ENCODE results near the gene RTN4RL1.

Gene RTN4RL1

DNA sequence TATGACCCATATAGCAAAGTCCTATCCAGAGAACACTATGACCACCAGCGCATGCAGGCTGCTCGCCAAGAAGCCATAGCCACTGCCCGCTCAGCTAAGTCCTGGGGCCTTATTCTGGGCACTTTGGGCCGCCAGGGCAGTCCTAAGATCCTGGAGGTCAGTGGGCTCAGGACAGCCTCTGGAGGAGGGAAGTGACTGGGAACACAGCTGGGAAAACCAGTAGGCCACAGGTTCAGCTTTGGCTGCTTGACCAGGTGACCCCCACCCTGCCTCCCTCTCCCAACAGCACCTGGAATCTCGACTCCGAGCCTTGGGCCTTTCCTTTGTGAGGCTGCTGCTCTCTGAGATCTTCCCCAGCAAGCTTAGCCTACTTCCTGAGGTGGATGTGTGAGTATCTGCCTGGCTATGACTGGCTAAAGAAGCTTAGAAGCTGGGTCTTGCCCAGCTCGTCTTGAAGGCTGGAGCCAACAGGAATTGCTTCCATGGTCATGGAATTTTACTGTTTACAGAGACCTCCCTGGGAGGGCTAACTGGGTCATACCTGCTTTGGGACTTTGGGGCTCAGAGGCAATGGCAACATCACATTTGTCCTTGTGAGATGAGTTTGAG is 15.2 kb upstream of the RTN4RL1 start:
- H3K9me3 ChIP-seq (ENCODE audit: low read length): no peaks in the 10 kb centered on the region
- H2AFZ ChIP-seq (ENCODE audit: low read length): no peak overlapping the region
- no peaks in the 10 kb centered on the region for H3K79me2 ChIP-seq (ENCODE audit: insufficient read depth, low read length)
- TF ChIP-seq EZH2 (IDR thresholded peaks at IDR 0.05; ENCODE audit: borderline replicate concordance, low read length): no peak
- TF ChIP-seq, protein P1, sequence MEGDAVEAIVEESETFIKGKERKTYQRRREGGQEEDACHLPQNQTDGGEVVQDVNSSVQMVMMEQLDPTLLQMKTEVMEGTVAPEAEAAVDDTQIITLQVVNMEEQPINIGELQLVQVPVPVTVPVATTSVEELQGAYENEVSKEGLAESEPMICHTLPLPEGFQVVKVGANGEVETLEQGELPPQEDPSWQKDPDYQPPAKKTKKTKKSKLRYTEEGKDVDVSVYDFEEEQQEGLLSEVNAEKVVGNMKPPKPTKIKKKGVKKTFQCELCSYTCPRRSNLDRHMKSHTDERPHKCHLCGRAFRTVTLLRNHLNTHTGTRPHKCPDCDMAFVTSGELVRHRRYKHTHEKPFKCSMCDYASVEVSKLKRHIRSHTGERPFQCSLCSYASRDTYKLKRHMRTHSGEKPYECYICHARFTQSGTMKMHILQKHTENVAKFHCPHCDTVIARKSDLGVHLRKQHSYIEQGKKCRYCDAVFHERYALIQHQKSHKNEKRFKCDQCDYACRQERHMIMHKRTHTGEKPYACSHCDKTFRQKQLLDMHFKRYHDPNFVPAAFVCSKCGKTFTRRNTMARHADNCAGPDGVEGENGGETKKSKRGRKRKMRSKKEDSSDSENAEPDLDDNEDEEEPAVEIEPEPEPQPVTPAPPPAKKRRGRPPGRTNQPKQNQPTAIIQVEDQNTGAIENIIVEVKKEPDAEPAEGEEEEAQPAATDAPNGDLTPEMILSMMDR (IDR thresholded peaks at IDR 0.05; ENCODE audit: low read length): no peak
- no peak overlapping the region for H3K4me3 ChIP-seq (ENCODE audit: low read depth, low read length, poor library complexity, severe bottlenecking)
- no peak overlapping the region for H3K9ac ChIP-seq (ENCODE audit: low read length)
- H3K27me3 ChIP-seq (ENCODE audit: insufficient read depth, low read length): no peaks in the 10 kb centered on the region
- H3K9me2 ChIP-seq (ENCODE audit: low read depth, low read length): no peaks in the 10 kb centered on the region
- H3K36me3 ChIP-seq (ENCODE audit: insufficient read depth, low read length): peaks cover 52% of the 10 kb centered on the region
- peaks cover 17% of the 10 kb centered on the region for H3K4me1 ChIP-seq (ENCODE audit: insufficient read depth, low read length, severe bottlenecking)
- H3K4me2 ChIP-seq (ENCODE audit: low read length): no peak overlapping the region
- no peaks in the 10 kb centered on the region for H3F3A ChIP-seq (ENCODE audit: insufficient read depth, low read length)
- H4K20me1 ChIP-seq (ENCODE audit: insufficient read depth, low read length): no peaks in the 10 kb centered on the region
- no peak overlapping the region for H3K27ac ChIP-seq (ENCODE audit: low read depth, low read length, poor library complexity, severe bottlenecking)

DNA sequence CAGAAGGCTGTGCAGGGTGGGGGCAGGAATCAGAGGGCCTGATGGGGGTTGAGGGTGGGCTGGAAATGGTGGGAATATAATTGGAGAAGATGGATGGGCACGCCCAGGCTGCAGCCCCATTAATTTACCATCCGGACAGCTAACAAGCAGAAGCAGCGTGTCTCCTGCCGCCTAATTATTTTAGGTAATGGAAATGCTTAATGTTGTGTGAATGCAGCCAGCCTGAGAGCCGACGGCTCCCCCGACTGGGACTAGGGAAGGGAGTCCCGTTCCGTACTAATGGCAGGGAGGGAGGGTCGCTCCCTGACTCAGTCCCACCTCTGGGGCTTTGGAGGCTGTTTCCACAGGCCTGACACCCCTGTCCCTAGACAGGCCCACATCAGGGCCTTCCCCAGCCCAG is 12.0 kb upstream of the RTN4RL1 start:
- Histone ChIP-seq H4K20me1 (ENCODE audit: insufficient read depth, low read length) (no peaks in the 10 kb centered on the region), H3K9ac (ENCODE audit: low read length) (no peak overlapping the region), H3K9me2 (ENCODE audit: low read depth, low read length) (no peaks in the 10 kb centered on the region), H3K4me3 (ENCODE audit: low read depth, low read length, poor library complexity, severe bottlenecking) (no peak overlapping the region), H3K27me3 (ENCODE audit: insufficient read depth, low read length) (no peaks in the 10 kb centered on the region), H3K36me3 (ENCODE audit: insufficient read depth, low read length) (peaks cover 28% of the 10 kb centered on the region), H3K9me3 (ENCODE audit: low read length) (no peaks in the 10 kb centered on the region), H3K79me2 (ENCODE audit: insufficient read depth, low read length) (no peaks in the 10 kb centered on the region), H2AFZ (ENCODE audit: low read length) (no peak overlapping the region), H3K4me1 (ENCODE audit: insufficient read depth, low read length, severe bottlenecking) (peaks cover 5% of the 10 kb centered on the region), H3K27ac (ENCODE audit: low read depth, low read length, poor library complexity, severe bottlenecking) (no peak overlapping the region), H3K4me2 (ENCODE audit: low read length) (no peak overlapping the region), H3F3A (ENCODE audit: insufficient read depth, low read length) (no peaks in the 10 kb centered on the region)
- TF ChIP-seq, protein P1 (IDR thresholded peaks at IDR 0.05; ENCODE audit: low read length): no peak
- no peak for TF ChIP-seq EZH2 (IDR thresholded peaks at IDR 0.05; ENCODE audit: borderline replicate concordance, low read length)

DNA sequence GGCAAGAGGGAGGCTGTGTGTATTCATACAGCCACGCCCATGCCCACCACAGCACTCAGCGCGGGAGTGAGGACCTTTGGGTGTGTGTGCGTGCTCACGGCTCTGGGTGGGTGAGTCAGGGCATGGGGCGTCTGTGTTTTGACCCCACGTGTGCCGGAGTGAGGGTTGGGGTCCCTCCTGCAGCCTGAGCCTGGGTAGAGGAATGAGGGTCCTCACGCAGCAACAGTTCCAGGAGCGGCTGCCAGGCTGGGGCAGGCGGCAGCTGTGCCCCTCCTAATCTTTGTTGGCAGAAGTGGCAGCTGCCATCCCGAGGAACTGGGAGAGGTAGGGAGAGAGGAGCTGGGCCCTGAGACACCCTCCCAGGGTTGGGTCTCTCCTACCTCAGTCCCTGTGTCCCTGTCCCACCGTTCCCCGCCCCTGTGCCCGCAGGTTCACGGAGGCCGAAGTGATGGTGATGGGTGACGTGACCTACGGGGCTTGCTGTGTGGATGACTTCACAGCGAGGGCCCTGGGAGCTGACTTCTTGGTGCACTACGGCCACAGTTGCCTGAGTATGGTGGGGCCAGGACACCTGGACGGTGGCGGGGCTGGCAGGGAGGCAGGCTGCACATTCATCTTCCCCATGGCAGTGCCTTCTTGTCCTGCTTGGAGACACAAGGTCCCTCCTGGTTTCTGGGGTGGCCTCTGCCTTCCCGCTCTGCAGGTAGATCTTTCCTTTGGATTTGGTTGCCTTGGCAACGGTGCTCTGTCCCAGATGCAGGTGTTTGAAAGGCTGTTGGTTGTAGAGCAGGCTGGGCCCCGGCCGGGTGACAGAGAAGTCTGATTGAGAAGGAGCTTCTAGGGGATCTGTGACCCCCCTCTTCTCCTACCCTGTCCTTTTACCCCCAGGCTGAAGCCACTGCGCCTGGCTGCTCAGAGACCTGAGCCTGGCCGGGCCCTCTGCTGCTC is 10.7 kb upstream of the RTN4RL1 start:
- Histone ChIP-seq H2AFZ (ENCODE audit: low read length) (no peak overlapping the region), H3F3A (ENCODE audit: insufficient read depth, low read length) (no peaks in the 10 kb centered on the region), H3K9me3 (ENCODE audit: low read length) (no peaks in the 10 kb centered on the region), H4K20me1 (ENCODE audit: insufficient read depth, low read length) (no peaks in the 10 kb centered on the region), H3K4me2 (ENCODE audit: low read length) (no peak overlapping the region), H3K27me3 (ENCODE audit: insufficient read depth, low read length) (no peaks in the 10 kb centered on the region), H3K79me2 (ENCODE audit: insufficient read depth, low read length) (no peaks in the 10 kb centered on the region), H3K4me3 (ENCODE audit: low read depth, low read length, poor library complexity, severe bottlenecking) (no peak overlapping the region), H3K9me2 (ENCODE audit: low read depth, low read length) (no peaks in the 10 kb centered on the region), H3K9ac (ENCODE audit: low read length) (no peak overlapping the region), H3K4me1 (ENCODE audit: insufficient read depth, low read length, severe bottlenecking) (peaks cover 10% of the 10 kb centered on the region), H3K27ac (ENCODE audit: low read depth, low read length, poor library complexity, severe bottlenecking) (no peak overlapping the region), H3K36me3 (ENCODE audit: insufficient read depth, low read length) (peaks cover 28% of the 10 kb centered on the region)
- TF ChIP-seq, protein P1 (IDR thresholded peaks at IDR 0.05; ENCODE audit: low read length): no peak
- TF ChIP-seq EZH2 (IDR thresholded peaks at IDR 0.05; ENCODE audit: borderline replicate concordance, low read length): no peak

Data from OCI-LY1 (cell line).